Measurements from ENCODE around the gene RBMS1. TPM values are rescaled to one million over a fixed set of nuclear protein-coding genes. Genes with fewer than 3 reads are reported as not detected.
"Not testable (repeated sequence)": the region's sequence is repeated elsewhere in the genome, so short reads cannot be mapped to it uniquely, and the experiment has no call there.

Gene RBMS1
- total and polyA plus RNA-seq, 5 experiments from 2014 or later, result 80.0 to 125 (median 106) TPM

- no peak for DNase-seq
- Mint-ChIP-seq H3K27me3 (no peaks in the 10 kb centered on the region), H3K9me3 (peaks cover 0 to 7% (median 2%) of the 10 kb centered on the region in 9 donors), H3K4me3 (no peak overlapping the region), H3K4me1 (peaks cover 6 to 18% (median 9%) of the 10 kb centered on the region in 4 donors), H3K36me3 (peaks cover 5 to 23% (median 12%) of the 10 kb centered on the region in 3 donors), H3K27ac (peak overlapping the region in 3 of 10 donors; percentile 44 to 59 (median 49))
- no peak for ATAC-seq
- POLR2A ChIA-PET, result no interaction called here
Measured at GRCh38 chr2:160440888-160441287, 52.7 kb downstream of the RBMS1 start.

- not testable (repeated sequence) for H3K27ac Mint-ChIP-seq
- peaks cover 5 to 20% (median 18%) of the 10 kb centered on the region in 4 donors for H3K4me1 Mint-ChIP-seq
Measured at GRCh38 chr2:160439038-160439437, 54.6 kb downstream of the RBMS1 start.

GRCh38 chr2:160437273-160437672 is 56.3 kb downstream of the RBMS1 start:
- ATAC-seq (no peak), DNase-seq (no peak)
- no peaks in the 10 kb centered on the region for H3K27me3 Mint-ChIP-seq
- peak overlapping the region in 2 of 10 donors; percentile 0 to 2 for H3K27ac Mint-ChIP-seq
- peaks cover 0 to 4% (median 0%) of the 10 kb centered on the region in 9 donors for H3K9me3 Mint-ChIP-seq
- H3K4me1 Mint-ChIP-seq, result peaks cover 9 to 35% (median 32%) of the 10 kb centered on the region in 4 donors
- H3K4me3 Mint-ChIP-seq, result no peak overlapping the region
- H3K36me3 Mint-ChIP-seq, result peaks cover 0 to 10% (median 8%) of the 10 kb centered on the region in 3 donors
- POLR2A ChIA-PET, result interaction anchor here (0.8 to 1.2 kb wide), 3 partner anchors 10 to 25 kb away, joined by 3 read pairs; no protein-coding TSS in a partner anchor

More at GRCh38 chr2:160439038-160439437, 54.6 kb downstream of the RBMS1 start:
- ATAC-seq, H3K9me3 Mint-ChIP-seq, H3K27me3 Mint-ChIP-seq, H3K4me3 Mint-ChIP-seq, DNase-seq, POLR2A ChIA-PET: not testable (repeated sequence)
- H3K36me3 Mint-ChIP-seq, result peaks cover 0 to 18% (median 12%) of the 10 kb centered on the region in 3 donors

GRCh38 chr2:160434254-160434948 is 59.2 kb downstream of the RBMS1 start:
- POLR2A ChIA-PET, result interaction anchor here (1.3 kb wide), 1 partner anchor 50 kb away, joined by 3 read pairs; no protein-coding TSS in a partner anchor
- ATAC-seq (no peak), DNase-seq (no peak)
- H3K4me1 Mint-ChIP-seq, result peaks cover 17 to 50% (median 43%) of the 10 kb centered on the region in 4 donors
- H3K9me3 Mint-ChIP-seq, result peaks cover 0 to 11% (median 0%) of the 10 kb centered on the region in 9 donors
- H3K36me3 Mint-ChIP-seq, result peaks cover 6 to 13% (median 8%) of the 10 kb centered on the region in 3 donors
- no peaks in the 10 kb centered on the region for H3K27me3 Mint-ChIP-seq
- H3K27ac Mint-ChIP-seq, result peak overlapping the region in 8 of 10 donors; percentile 22 to 84 (median 44)
- H3K4me3 Mint-ChIP-seq, result peak overlapping the region in 4 of 10 donors; percentile 28 to 57 (median 42)

GRCh38 chr2:160433466-160434140 is 60.0 kb downstream of the RBMS1 start:
- H3K27me3 Mint-ChIP-seq, result no peaks in the 10 kb centered on the region
- peaks cover 0 to 11% (median 0%) of the 10 kb centered on the region in 9 donors for H3K9me3 Mint-ChIP-seq
- DNase-seq, result no peak
- peak overlapping the region in 4 of 10 donors; percentile 28 to 61 (median 53) for H3K27ac Mint-ChIP-seq
- H3K36me3 Mint-ChIP-seq, result peaks cover 6 to 13% (median 8%) of the 10 kb centered on the region in 3 donors
- ATAC-seq, result peak; percentile 39 to 41
- POLR2A ChIA-PET, result interaction anchor here (0.6 to 1.5 kb wide), 3 partner anchors 26 to 438 kb away, joined by 3 to 6 read pairs (median 3); no protein-coding TSS in a partner anchor
- no peak overlapping the region for H3K4me3 Mint-ChIP-seq
- peaks cover 18 to 57% (median 48%) of the 10 kb centered on the region in 4 donors for H3K4me1 Mint-ChIP-seq

GRCh38 chr2:160432633-160433032 is 61.0 kb downstream of the RBMS1 start:
- Mint-ChIP-seq H3K4me1 (peaks cover 22 to 67% (median 57%) of the 10 kb centered on the region in 4 donors), H3K36me3 (peaks cover 6 to 9% (median 8%) of the 10 kb centered on the region in 3 donors), H3K27me3 (no peaks in the 10 kb centered on the region), H3K4me3 (no peak overlapping the region), H3K27ac (peak overlapping the region in 7 of 10 donors; percentile 2 to 63 (median 39)), H3K9me3 (peaks cover 0 to 11% (median 0%) of the 10 kb centered on the region in 9 donors)
- no peak for ATAC-seq
- no peak for DNase-seq
- POLR2A ChIA-PET, result interaction anchor here (1.5 kb wide), 1 partner anchor 25 kb away, joined by 6 read pairs; no protein-coding TSS in a partner anchor

GRCh38 chr2:160431441-160431840 is 62.2 kb downstream of the RBMS1 start:
- H3K36me3 Mint-ChIP-seq, result peaks cover 6 to 9% (median 8%) of the 10 kb centered on the region in 3 donors
- POLR2A ChIA-PET, result no interaction called here
- H3K4me3 Mint-ChIP-seq, result no peak overlapping the region
- peak overlapping the region in 7 of 10 donors; percentile 1 to 72 (median 58) for H3K27ac Mint-ChIP-seq
- H3K27me3 Mint-ChIP-seq, result no peaks in the 10 kb centered on the region
- peaks cover 25 to 77% (median 57%) of the 10 kb centered on the region in 4 donors for H3K4me1 Mint-ChIP-seq
- DNase-seq (no peak), ATAC-seq (no peak)
- H3K9me3 Mint-ChIP-seq, result peaks cover 0 to 11% (median 0%) of the 10 kb centered on the region in 9 donors

- POLR2A ChIA-PET, result interaction anchor here (2.1 to 4.9 kb wide), 4 partner anchors 18 to 63 kb away, joined by 6 to 59 read pairs (median 22); partner anchors contain the start of gene RBMS1
- no peak overlapping the region for H3K4me3 Mint-ChIP-seq
- no peak for ATAC-seq
Measured at GRCh38 chr2:160430001-160430344, 63.6 kb downstream of the RBMS1 start.

GRCh38 chr2:160429248-160430000 is 64.2 kb downstream of the RBMS1 start:
- Mint-ChIP-seq H3K4me3 (peak overlapping the region in 6 of 10 donors; percentile 23 to 62 (median 37)), H3K27ac (peak overlapping the region; percentile 80 to 97 (median 88)), H3K36me3 (peaks cover 6 to 9% (median 8%) of the 10 kb centered on the region in 3 donors), H3K27me3 (no peaks in the 10 kb centered on the region), H3K9me3 (peaks cover 0 to 11% (median 0%) of the 10 kb centered on the region in 9 donors), H3K4me1 (peaks cover 28 to 76% (median 63%) of the 10 kb centered on the region in 4 donors)
- DNase-seq (peak in 3 of 10 donors; percentile 61 to 64 (median 64)), ATAC-seq (peak; percentile 33 to 42)
- POLR2A ChIA-PET, result interaction anchor here (1.1 to 4.9 kb wide), 5 partner anchors 18 to 63 kb away, joined by 4 to 59 read pairs (median 11); partner anchors contain the start of gene RBMS1

More at GRCh38 chr2:160430001-160430344, 63.6 kb downstream of the RBMS1 start:
- Mint-ChIP-seq H3K9me3 (peaks cover 0 to 11% (median 0%) of the 10 kb centered on the region in 9 donors), H3K27me3 (no peaks in the 10 kb centered on the region), H3K36me3 (peaks cover 6 to 9% (median 8%) of the 10 kb centered on the region in 3 donors), H3K27ac (peak overlapping the region; percentile 80 to 97 (median 88)), H3K4me1 (peaks cover 28 to 80% (median 66%) of the 10 kb centered on the region in 4 donors)
- DNase-seq, result no peak

GRCh38 chr2:160428405-160428763 is 65.2 kb downstream of the RBMS1 start:
- POLR2A ChIA-PET, result interaction anchor here (0.6 to 4.9 kb wide), 8 partner anchors 17 to 95 kb away, joined by 3 to 59 read pairs (median 5); partner anchors contain the start of gene RBMS1
- H3K4me1 Mint-ChIP-seq, result peaks cover 30 to 70% (median 58%) of the 10 kb centered on the region in 4 donors
- H3K9me3 Mint-ChIP-seq, result peaks cover 0 to 11% (median 0%) of the 10 kb centered on the region in 9 donors
- H3K4me3 Mint-ChIP-seq, result peak overlapping the region; percentile 64 to 86 (median 84)
- peak in 1 of 2 donors; percentile 4 for ATAC-seq
- H3K36me3 Mint-ChIP-seq, result peaks cover 6 to 9% (median 8%) of the 10 kb centered on the region in 3 donors
- H3K27me3 Mint-ChIP-seq, result no peaks in the 10 kb centered on the region
- DNase-seq, result no peak
- H3K27ac Mint-ChIP-seq, result peak overlapping the region; percentile 61 to 97 (median 92)

- H3K27me3 Mint-ChIP-seq, result no peaks in the 10 kb centered on the region
- peaks cover 0 to 11% (median 0%) of the 10 kb centered on the region in 9 donors for H3K9me3 Mint-ChIP-seq
- DNase-seq (peak; percentile 28 to 77 (median 61)), ATAC-seq (peak; percentile 92 to 95)
- H3K4me1 Mint-ChIP-seq, result peaks cover 33 to 70% (median 60%) of the 10 kb centered on the region in 4 donors
- POLR2A ChIA-PET, result interaction anchor here (0.6 to 4.9 kb wide), 10 partner anchors 16 to 171 kb away, joined by 3 to 59 read pairs (median 5); partner anchors contain the start of gene RBMS1
- peak overlapping the region; percentile 61 to 97 (median 92) for H3K27ac Mint-ChIP-seq
- peak overlapping the region; percentile 64 to 86 (median 84) for H3K4me3 Mint-ChIP-seq
- peaks cover 6 to 9% (median 8%) of the 10 kb centered on the region in 3 donors for H3K36me3 Mint-ChIP-seq
Measured at GRCh38 chr2:160427629-160428404, 65.8 kb downstream of the RBMS1 start.
